Measurements from ENCODE around the gene LENG9. TPM values are rescaled to one million over a fixed set of nuclear protein-coding genes. Genes with fewer than 3 reads are reported as not detected.

The LENG9 gene
- total RNA-seq, 1 donor from 2014 or later, result 3.7 TPM

GRCh38 chr19:54462047-54462654, 1.4 kb downstream of the LENG9 start:
- no peak overlapping the region for H2AFZ ChIP-seq (ENCODE audit: low read depth, low read length)
- FAIRE-seq, result no peak
- peak overlapping the region; percentile 90 for H3K27ac Mint-ChIP-seq (ENCODE audit: unreplicated experiment)
- H3K4me2 ChIP-seq (ENCODE audit: low read length), result peak overlapping the region; percentile 93
- no peak for DNase-seq (ENCODE audit: low read depth)
- peak overlapping the region; percentile 54 for H3K4me3 ChIP-seq (ENCODE audit: insufficient read depth, low read depth, low read length)
- H4K20me1 ChIP-seq (ENCODE audit: insufficient read depth, low read length), result peaks cover 49% of the 10 kb centered on the region
- peak overlapping the region; percentile 84 for H3K9ac ChIP-seq (ENCODE audit: low read length)
- no peak for TF ChIP-seq EZH2 (IDR thresholded peaks at IDR 0.05; ENCODE audit: insufficient read depth, low read length)
- no peak for TF ChIP-seq CTCF (IDR thresholded peaks at IDR 0.05; ENCODE audit: insufficient read depth, low read depth, low read length)
- peaks cover 24% of the 10 kb centered on the region for H3K4me1 ChIP-seq (ENCODE audit: insufficient read depth, low read length)
- H3K27me3 Mint-ChIP-seq (ENCODE audit: low read depth, unreplicated experiment), result no peaks in the 10 kb centered on the region
- peak overlapping the region; percentile 66 for H3K4me3 Mint-ChIP-seq (ENCODE audit: unreplicated experiment)
- peaks cover 43% of the 10 kb centered on the region for H3K79me2 ChIP-seq (ENCODE audit: insufficient read depth, low read length)
- H3K36me3 ChIP-seq (ENCODE audit: insufficient read depth, low read length), result peaks cover 13% of the 10 kb centered on the region
- no peaks in the 10 kb centered on the region for H3K27me3 ChIP-seq (ENCODE audit: insufficient read depth, low read length)
- no peaks in the 10 kb centered on the region for H3K9me3 Mint-ChIP-seq (ENCODE audit: unreplicated experiment)
- peaks cover 25% of the 10 kb centered on the region for H3K36me3 Mint-ChIP-seq (ENCODE audit: low read depth, unreplicated experiment)
- H3K27ac ChIP-seq (ENCODE audit: low read depth, low read length), result no peak overlapping the region
- H3K9me3 ChIP-seq (ENCODE audit: insufficient read depth, low read depth, low read length), result no peaks in the 10 kb centered on the region
- peaks cover 8% of the 10 kb centered on the region for H3K4me1 Mint-ChIP-seq (ENCODE audit: low read depth, unreplicated experiment)

DNA sequence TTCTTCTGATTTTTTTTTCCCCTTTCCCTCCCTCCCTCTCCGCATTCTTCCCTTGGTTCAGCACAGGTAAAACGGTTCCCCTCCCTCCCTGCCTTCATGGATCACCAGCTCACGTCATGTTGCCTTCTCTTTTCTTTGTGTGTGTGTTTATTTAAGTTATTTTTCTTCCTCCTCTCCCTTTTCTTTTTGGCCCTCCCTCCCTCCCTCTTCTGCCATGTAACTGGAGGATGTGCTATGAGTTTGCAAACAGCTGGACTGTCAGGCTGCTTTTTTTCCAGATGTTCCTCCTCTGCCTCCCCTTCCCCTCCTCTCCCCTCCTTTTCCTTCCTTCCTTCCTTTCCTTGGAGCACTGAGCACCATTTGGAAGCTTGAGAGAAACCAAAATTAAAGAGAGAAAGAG, 2.0 kb downstream of the LENG9 start:
- peaks cover 54% of the 10 kb centered on the region for H4K20me1 ChIP-seq (ENCODE audit: insufficient read depth, low read length)

More for the DNA sequence above, 2.0 kb downstream of the LENG9 start:
- FAIRE-seq, result no peak
- H3K27me3 ChIP-seq (ENCODE audit: insufficient read depth, low read length), result no peaks in the 10 kb centered on the region
- no peak overlapping the region for H3K9ac ChIP-seq (ENCODE audit: low read length)
- no peaks in the 10 kb centered on the region for H3K27me3 Mint-ChIP-seq (ENCODE audit: low read depth, unreplicated experiment)
- H3K4me3 ChIP-seq (ENCODE audit: insufficient read depth, low read depth, low read length), result no peak overlapping the region
- H3K27ac ChIP-seq (ENCODE audit: low read depth, low read length), result no peak overlapping the region
- peak overlapping the region; percentile 90 for H3K27ac Mint-ChIP-seq (ENCODE audit: unreplicated experiment)
- H3K79me2 ChIP-seq (ENCODE audit: insufficient read depth, low read length), result peaks cover 49% of the 10 kb centered on the region
- H3K36me3 ChIP-seq (ENCODE audit: insufficient read depth, low read length), result peaks cover 16% of the 10 kb centered on the region
- peaks cover 24% of the 10 kb centered on the region for H3K4me1 ChIP-seq (ENCODE audit: insufficient read depth, low read length)
- no peak overlapping the region for H2AFZ ChIP-seq (ENCODE audit: low read depth, low read length)
- no peaks in the 10 kb centered on the region for H3K9me3 ChIP-seq (ENCODE audit: insufficient read depth, low read depth, low read length)
- no peak for DNase-seq (ENCODE audit: low read depth)
- H3K9me3 Mint-ChIP-seq (ENCODE audit: unreplicated experiment), result no peaks in the 10 kb centered on the region
- TF ChIP-seq CTCF (IDR thresholded peaks at IDR 0.05; ENCODE audit: insufficient read depth, low read depth, low read length) (no peak), EZH2 (IDR thresholded peaks at IDR 0.05; ENCODE audit: insufficient read depth, low read length) (no peak)
- peak overlapping the region; percentile 66 for H3K4me3 Mint-ChIP-seq (ENCODE audit: unreplicated experiment)
- H3K4me2 ChIP-seq (ENCODE audit: low read length), result peak overlapping the region; percentile 93
- H3K4me1 Mint-ChIP-seq (ENCODE audit: low read depth, unreplicated experiment), result peaks cover 8% of the 10 kb centered on the region
- peaks cover 25% of the 10 kb centered on the region for H3K36me3 Mint-ChIP-seq (ENCODE audit: low read depth, unreplicated experiment)
